Measurements from ENCODE around the gene CDKN2A.

Gene CDKN2A

DNA sequence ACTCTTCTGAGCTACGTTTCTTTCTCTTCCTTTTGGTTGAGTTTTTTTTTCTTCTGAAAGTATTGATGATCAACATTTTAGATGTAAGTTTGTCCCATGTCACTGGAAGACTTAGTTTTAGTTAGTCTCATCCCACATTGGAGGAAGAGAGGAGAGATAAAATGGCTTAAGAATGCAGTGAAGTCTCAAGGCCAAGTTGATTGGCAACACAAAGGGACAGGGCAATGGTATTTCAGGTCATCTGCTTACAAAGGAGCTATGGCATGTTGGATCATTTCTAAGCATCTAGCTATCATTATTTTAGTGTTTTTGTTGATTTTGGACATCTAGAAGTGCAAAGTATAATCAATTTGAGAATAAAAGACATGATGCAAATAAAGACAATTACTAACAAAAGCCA, 58.6 kb downstream of the CDKN2A start:
- no peak for DNase-seq

GRCh38 chr9:21933865-21934264, 60.3 kb downstream of the CDKN2A start:
- DNase-seq, result no peak

DNA sequence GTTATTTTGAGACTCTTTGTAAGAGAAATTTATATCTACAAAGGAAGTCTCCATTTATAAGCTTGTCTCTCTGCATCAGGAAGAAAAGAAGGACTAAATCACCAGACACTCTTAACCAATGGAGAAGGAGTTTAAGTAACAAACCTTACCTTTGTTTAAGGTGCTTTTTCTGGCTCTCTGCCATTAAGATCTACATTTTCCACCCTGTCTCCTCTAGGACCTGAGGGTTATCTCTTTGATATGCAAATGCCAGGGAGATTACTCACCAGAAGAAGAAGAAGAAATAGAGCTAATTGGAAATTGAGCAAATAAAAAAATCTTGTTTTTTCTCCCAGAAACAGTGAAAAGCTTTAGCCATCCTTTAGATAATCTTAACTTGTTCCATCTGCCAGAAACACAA, 60.9 kb downstream of the CDKN2A start:
- no peak for DNase-seq

GRCh38 chr9:21931428-21931827, 62.8 kb downstream of the CDKN2A start:
- DNase-seq, result no peak

DNA sequence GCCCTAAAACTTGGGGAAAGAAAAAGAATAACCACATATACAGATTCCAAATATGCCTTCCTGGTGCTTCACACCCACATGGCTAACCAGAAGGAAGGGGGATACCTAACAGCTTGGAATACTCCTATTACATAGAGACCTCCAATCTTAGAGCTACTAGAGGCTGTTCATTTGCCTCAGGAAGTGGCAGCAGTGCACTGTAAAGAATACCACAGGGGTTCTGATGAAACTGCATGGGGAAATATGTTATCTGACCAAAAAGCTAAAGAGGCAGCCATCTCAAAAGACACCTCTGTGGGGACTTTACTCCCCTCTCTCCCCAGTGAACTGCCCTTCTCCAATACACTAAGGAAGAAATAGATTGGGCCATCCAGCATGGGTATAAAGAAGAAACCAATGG, 66.4 kb downstream of the CDKN2A start:
- DNase-seq, result no peak

GRCh38 chr9:21923694-21924093, 70.5 kb downstream of the CDKN2A start:
- DNase-seq, result no peak

DNA sequence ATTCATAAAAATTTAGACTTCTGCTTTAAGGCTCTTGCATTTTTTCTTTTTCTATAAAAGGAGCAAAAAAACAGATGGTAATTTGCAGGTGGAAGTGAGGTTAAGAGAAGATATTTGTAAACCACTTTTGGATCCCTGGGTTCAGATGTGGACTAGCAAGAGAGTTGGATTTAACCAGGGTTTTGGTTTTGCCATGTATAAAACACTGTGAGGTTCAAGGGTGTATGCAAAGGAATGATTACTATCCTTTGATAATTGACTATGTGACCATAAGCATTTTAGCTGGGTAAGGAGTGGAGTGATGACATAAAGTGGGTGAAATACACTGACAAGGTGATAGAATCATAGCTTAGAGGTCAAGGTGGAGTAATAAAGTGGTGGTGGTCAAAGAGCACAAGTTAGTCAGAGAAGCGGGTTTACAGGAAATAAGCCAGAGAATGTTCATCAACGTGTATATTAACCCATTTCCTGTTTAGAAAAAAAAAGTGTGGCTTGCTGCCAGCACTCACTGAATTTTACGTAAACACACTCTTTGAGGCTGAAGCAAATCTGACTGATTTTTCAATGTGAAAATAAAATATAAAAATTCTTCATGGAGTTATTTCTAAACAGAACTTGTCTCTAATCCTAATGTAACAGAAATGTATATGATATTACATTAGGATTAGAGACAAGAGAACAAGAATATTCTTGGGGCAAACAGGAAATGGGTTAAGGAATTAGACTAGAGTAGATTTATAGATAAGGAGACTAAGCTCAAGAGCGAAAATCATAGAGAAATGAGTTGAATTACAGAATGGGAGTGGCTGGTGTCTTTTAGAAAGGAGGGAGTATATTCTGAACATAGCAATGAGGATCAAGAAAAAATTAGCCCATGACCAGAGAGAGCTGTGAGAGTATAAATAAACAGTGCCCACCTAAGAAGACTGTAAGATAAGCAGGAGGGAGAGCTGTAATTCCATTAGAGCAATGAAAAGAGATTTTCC, 74.5 kb downstream of the CDKN2A start:
- no peak for DNase-seq

Measured in hippocampal formation (tissue), 2 donors.